HepG2 (cell line): Measurements from ENCODE around the gene DBNDD2. TPM values are rescaled to one million over a fixed set of nuclear protein-coding genes. Genes with fewer than 3 reads are reported as not detected.

Source experiments
- AHDC1 ChIP-seq: sonication (generic); formaldehyde crosslinking; IDR thresholded peaks from 2 replicates; pipeline ENCODE4 v1.5.1; 2020; ENCODE audit warnings: mild to moderate bottlenecking, missing genetic modification reagents, borderline replicate concordance
- ARID3A ChIP-seq: IDR thresholded peaks from 2 replicates; pipeline ENCODE4 v1.6.1; 2012; ENCODE audit warnings: low read depth, low read length, improper control_type of control experiment
- ATM ChIP-seq: fragments of 450-650 bp; IDR thresholded peaks from 2 replicates; pipeline ENCODE4 v1.7.1; 2017; ENCODE audit warnings: mild to moderate bottlenecking, borderline replicate concordance
- CBX2 ChIP-seq, 2 experiments: fragments of 200-600 bp in 1 of 2; sonication (generic); formaldehyde crosslinking in 1 of 2; IDR thresholded peaks; 2 replicates each; pipeline versions ENCODE4 v1.7.0 to v1.8.1; 2018 to 2022; ENCODE audit warnings: low read depth in 2 of 2, low read length in 1 of 2, mild to moderate bottlenecking in 1 of 2, missing genetic modification reagents in 1 of 2
- MXD1 ChIP-seq: sonication (generic); formaldehyde crosslinking; IDR thresholded peaks from 2 replicates; pipeline ENCODE4 v1.4.0; 2020; ENCODE audit warnings: mild to moderate bottlenecking, missing genetic modification reagents
- PLSCR1 ChIP-seq: sonication (generic); formaldehyde crosslinking; IDR thresholded peaks from 2 replicates; pipeline ENCODE4 v1.5.0; 2020; ENCODE audit warnings: missing genetic modification reagents, mild to moderate bottlenecking, borderline replicate concordance
- ZBED4 ChIP-seq: sonication (generic); formaldehyde crosslinking; IDR thresholded peaks from 2 replicates; pipeline ENCODE4 v1.4.0; 2020; ENCODE audit warnings: missing genetic modification reagents, borderline replicate concordance
- ZBTB44 ChIP-seq: sonication (generic); formaldehyde crosslinking; IDR thresholded peaks from 2 replicates; pipeline ENCODE4 v1.4.0; 2020; ENCODE audit warnings: missing genetic modification reagents
- ZNF121 ChIP-seq: sonication (generic); formaldehyde crosslinking; IDR thresholded peaks from 2 replicates; pipeline ENCODE4 v1.5.0; 2020; ENCODE audit warnings: mild to moderate bottlenecking, missing genetic modification reagents
- ZNF180 ChIP-seq: sonication (generic); formaldehyde crosslinking; IDR thresholded peaks from 2 replicates; pipeline ENCODE4 v1.4.0; 2020; ENCODE audit warnings: low read depth, missing genetic modification reagents, borderline replicate concordance
- ZNF616 ChIP-seq: sonication (generic); formaldehyde crosslinking; IDR thresholded peaks from 2 replicates; pipeline ENCODE4 v1.5.0; 2020; ENCODE audit warnings: low read depth, mild to moderate bottlenecking, missing genetic modification reagents
- ZNF7 ChIP-seq: IDR thresholded peaks from 2 replicates; pipeline ENCODE4 v1.6.1; 2016; ENCODE audit warnings: missing biosample characterization, missing genetic modification reagents
- polyA plus RNA-seq, 8 experiments: library from polyadenylated mRNA; depleted of rRNA in 3 of 8; stranded (reverse) in 7 of 8; unstranded in 1 of 8; fragments of >200 nt; fragmentation: Illumina TruSeq in 4 of 8; extraction: Trizol in 4 of 8; gene quantifications; 2 replicates each; pipeline versions ENCODE4 v1.2.1 to v1.2.3, GENCODE V29; 2011 to 2016; ENCODE audit warnings: low read depth in 4 of 8, missing spikeins in 1 of 8, mixed read lengths in 1 of 8; ENCODE audit not compliant: insufficient read depth in 1 of 8
- total RNA-seq, 5 experiments: library from RNA; depleted of rRNA; stranded (reverse); fragments of >200 nt; fragmentation: Illumina TruSeq; extraction: Trizol; gene quantifications; 2 replicates each; pipeline ENCODE4 v1.2.3, GENCODE V29; 2016; ENCODE audit warnings: low read depth in 1 of 5

Gene DBNDD2
- total and polyA plus RNA-seq, 2 of the 13 experiments (the other 11 are each of a cell fraction or from before 2014, with no cell fraction given): 16.7 to 47.6 TPM

GRCh38 chr20:45363611-45364492 is 44.2 kb upstream of the DBNDD2 start (continued):
- TF ChIP-seq AHDC1 (CRISPR knock-in tag): no peak
- no peak for TF ChIP-seq ZBED4 (CRISPR knock-in tag)
- TF ChIP-seq CBX2 (IDR thresholded peaks at IDR 0.05; ENCODE audit: low read depth, low read length): no peak
- TF ChIP-seq CBX2 (CRISPR knock-in tag; IDR thresholded peaks at IDR 0.05; ENCODE audit: low read depth): no peak
- TF ChIP-seq ZNF7 (CRISPR knock-in tag): no peak
- no peak for TF ChIP-seq ZNF616
- TF ChIP-seq MXD1 (CRISPR knock-in tag): no peak
- TF ChIP-seq PLSCR1: no peak
- TF ChIP-seq ZNF121 (CRISPR knock-in tag): no peak
- TF ChIP-seq ARID3A: no peak
- TF ChIP-seq ZNF180: 0 out of 2 replicates have a peak, but pooled peaks have one; percentile 1
- TF ChIP-seq ZBTB44: no peak
- TF ChIP-seq ATM: no peak
